GM18508 (cell line): ENCODE results near the gene PDE8B.

Experiments
- ATAC-seq: cut with Tn5 transposase; IDR thresholded peaks from one replicate; pipeline ENCODE4 v1.9.1; 2021; ENCODE audit warnings: moderate number of reproducible peaks; ENCODE audit not compliant: insufficient read depth, unreplicated experiment

Gene PDE8B

GRCh38 chr5:77316871-77317661 is 106.6 kb downstream of the PDE8B start:
- ATAC-seq = no peak

- no peak for ATAC-seq
Observed at GRCh38 chr5:77318060-77318459, 107.6 kb downstream of the PDE8B start.

- ATAC-seq = no peak
Observed at GRCh38 chr5:77319117-77319804, 108.8 kb downstream of the PDE8B start.

GRCh38 chr5:77321793-77322394 is 111.4 kb downstream of the PDE8B start:
- no peak for ATAC-seq

GRCh38 chr5:77322406-77322805 is 111.9 kb downstream of the PDE8B start:
- ATAC-seq = no peak

- no peak for ATAC-seq
Observed at GRCh38 chr5:77325921-77326541, 115.6 kb downstream of the PDE8B start.

GRCh38 chr5:77326986-77327734 is 116.7 kb downstream of the PDE8B start:
- no peak for ATAC-seq

GRCh38 chr5:77328930-77329647 is 118.6 kb downstream of the PDE8B start:
- no peak for ATAC-seq

- no peak for ATAC-seq
Observed at GRCh38 chr5:77329664-77330430, 119.4 kb downstream of the PDE8B start.

GRCh38 chr5:77333036-77333435 is 122.6 kb downstream of the PDE8B start:
- ATAC-seq = no peak

GRCh38 chr5:77333451-77334123 is 123.1 kb downstream of the PDE8B start:
- ATAC-seq = no peak

GRCh38 chr5:77337246-77337645 is 126.8 kb downstream of the PDE8B start:
- ATAC-seq = no peak

GRCh38 chr5:77337686-77338085 is 127.2 kb downstream of the PDE8B start:
- ATAC-seq = no peak

GRCh38 chr5:77339337-77339890 is 128.9 kb downstream of the PDE8B start:
- no peak for ATAC-seq

GRCh38 chr5:77343165-77343564 is 132.7 kb downstream of the PDE8B start:
- ATAC-seq = no peak

- ATAC-seq = no peak
Observed at GRCh38 chr5:77347435-77348098, 137.1 kb downstream of the PDE8B start.

- ATAC-seq = no peak
Observed at GRCh38 chr5:77353251-77353650, 142.8 kb downstream of the PDE8B start.

- ATAC-seq = no peak
Observed at GRCh38 chr5:77354454-77354853, 144.0 kb downstream of the PDE8B start.
